NCI-H146 treated with DMSO at 0.1 percent for 48 hours (cell line): ENCODE measurements around the gene RAD54L2.
"Not testable (repeated sequence)": the region's sequence is repeated elsewhere in the genome, so short reads cannot be mapped to it uniquely, and the experiment has no call there.

Source experiments
- DNase-seq: peaks from one replicate; lab custom pipeline; 2025; ENCODE audit not compliant: unreplicated experiment; lab: John Stamatoyannopoulos, UW

Gene RAD54L2

DNA sequence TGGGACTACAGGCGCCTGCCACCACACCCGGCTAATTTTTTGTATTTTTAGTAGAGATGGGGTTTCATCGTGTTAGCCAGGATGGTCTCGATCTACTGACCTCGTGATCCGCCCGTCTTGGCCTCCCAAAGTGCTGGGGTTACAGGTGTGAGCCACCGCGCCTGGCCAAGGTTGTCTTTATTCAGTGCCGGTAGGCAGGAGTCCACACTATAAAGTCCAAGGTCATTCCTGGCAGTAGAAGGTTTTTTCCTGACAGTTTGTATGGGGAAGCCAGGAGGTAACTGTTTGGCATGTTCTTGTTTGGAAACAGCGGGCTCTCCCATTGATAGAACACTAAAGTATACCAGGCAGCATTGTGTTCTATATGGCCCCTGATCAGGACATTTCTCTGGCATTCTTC is 4.1 kb downstream of the RAD54L2 start:
- not testable (repeated sequence) for DNase-seq

DNA sequence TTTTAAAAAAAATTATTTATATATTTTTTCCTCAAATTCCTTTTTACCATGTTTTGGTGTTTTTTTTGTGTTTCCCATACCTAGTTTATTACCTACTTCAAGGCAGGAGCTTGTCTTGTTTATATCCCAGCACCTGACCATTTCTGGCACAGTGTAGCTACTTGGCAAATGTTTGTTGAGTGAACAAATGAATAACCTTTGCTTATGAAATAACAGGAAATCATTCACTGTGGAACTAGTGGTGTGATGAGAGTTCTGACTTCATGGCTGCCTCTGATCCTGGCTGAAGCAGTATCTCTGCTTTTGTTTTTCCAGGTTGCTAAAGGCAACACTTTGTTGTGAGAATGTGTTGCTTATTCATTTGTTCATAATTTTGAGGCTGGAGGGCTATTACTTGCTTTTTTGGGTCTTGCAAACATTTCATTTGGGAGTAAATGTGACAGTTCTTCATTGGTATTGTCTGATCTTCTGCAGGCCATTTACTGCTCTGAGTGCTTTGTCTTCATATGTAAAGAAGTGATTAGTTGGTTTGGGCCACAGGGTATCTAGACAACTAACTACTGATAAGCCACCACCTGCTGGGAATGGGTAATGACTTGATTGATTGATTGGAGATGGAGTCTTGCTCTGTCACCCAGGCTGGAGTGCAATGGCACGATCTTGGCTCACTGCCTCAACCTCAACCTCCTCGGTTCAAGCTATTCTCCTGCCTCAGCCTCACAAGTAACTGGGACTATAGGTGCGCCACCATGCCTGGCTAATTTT is 5.7 kb downstream of the RAD54L2 start:
- DNase-seq: no peak

DNA sequence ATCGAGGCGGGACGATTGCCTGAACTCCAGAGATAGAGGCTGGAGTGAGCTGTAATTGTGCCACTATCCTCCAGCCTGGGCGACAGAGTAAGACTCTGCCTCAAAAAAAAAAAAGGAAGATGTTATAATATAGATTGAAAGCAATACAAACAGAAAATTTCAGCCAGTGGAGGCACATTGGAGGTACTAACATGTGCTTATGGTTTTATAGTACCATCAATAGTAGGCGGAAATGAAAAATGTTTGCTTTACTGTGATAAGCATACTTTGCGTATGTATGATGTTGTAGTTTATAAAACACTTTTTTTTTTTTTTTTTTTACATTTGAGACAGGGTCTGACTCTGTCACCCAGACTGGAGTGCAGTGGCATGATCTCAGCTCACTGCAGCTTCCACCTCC is 8.8 kb downstream of the RAD54L2 start:
- DNase-seq: no peak

DNA sequence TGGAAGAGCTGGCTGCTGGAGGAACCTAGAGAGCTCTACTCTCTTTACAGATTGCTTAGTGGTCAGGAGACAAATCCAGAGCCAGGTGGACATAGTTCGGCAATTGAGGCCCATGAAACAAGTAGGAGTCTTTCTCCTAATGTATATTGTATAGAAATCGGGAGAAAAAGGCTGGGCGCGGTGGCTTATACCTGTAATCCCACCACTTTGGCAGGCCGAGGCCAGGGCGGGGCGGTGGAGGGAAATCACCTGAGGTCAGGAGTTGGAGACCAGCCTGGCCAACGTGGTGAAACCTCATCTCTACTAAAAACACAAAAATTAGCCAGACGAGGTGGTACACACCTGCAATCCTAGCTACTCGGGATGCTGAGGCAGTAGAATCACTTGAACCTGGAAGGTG is 10.8 kb downstream of the RAD54L2 start:
- no peak for DNase-seq

DNA sequence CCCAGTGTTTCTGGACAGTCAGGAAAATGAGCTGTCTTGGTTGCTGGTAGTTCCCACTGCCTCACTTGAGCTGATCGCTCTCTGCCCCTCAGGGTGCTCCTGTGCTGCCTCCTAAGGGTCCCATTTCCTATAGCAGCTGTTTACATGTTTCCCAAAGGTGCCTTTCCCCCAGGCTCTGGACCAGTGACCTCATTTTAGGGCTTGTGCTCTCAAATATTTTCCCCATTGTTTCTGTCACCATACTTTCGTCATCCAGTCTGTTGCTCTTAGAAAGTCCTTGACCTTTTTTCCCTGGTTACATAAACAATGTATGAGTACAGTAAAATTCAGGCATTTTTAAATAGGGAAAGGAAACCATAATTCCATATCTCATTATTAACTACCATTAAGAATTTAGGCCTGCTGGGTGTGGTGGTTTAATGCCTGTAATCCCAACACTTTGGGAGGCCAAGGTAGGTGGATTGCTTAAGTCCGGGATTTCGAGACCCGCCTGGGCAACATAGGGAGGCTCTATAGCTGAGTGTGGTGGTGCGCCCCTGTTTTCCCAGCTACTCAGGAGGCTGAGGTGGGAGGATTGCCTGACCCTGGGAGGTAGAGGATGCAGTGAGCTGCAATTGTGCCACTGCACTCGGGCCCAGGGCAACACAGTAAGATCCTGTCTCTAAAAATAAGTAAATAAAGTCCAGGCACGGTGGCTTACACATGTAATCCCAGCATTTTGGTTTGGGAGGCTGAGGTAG is 11.7 kb downstream of the RAD54L2 start:
- DNase-seq: no peak

DNA sequence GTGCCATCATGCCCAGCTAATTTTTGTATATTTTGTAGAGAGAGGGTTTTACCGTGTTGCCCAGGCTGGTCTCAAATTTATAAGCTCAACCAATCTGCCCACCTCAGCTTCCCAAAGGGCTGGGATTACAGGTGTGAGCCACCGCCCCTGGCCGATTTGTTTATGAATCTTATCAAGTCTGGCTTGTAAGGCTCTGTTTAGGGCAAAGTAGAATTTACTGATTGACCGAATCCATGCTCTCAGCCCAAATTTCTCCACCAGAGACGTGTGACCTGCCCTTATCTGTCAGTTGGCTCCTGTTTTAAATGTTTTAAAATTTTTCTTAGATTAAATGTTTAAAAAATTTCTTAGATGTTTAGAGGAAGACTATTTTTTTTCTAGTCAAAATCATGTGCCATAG is 19.5 kb downstream of the RAD54L2 start:
- DNase-seq: no peak

DNA sequence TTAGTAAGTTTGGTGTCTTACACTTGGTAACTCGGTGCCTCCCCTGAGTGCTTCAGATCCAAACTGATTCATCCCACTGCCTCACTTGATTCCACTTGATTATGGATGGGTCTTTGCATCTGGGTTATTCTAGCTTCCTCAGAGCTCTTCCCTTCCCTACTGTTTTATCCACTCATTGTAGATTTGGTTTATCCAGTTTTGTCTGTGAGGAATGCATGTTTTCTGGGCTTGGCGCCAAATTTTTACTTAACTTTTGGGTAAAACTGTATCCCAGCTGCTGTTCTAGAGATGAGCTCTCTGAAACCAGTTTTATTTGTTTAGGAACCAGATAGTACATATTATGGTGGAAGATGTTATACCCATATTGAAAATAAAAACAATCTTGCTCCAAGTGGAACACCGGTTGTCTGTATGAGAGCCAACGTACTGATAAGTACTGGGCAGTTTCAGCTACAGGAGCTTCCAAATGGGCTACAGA is 20.9 kb downstream of the RAD54L2 start:
- DNase-seq: no peak

DNA sequence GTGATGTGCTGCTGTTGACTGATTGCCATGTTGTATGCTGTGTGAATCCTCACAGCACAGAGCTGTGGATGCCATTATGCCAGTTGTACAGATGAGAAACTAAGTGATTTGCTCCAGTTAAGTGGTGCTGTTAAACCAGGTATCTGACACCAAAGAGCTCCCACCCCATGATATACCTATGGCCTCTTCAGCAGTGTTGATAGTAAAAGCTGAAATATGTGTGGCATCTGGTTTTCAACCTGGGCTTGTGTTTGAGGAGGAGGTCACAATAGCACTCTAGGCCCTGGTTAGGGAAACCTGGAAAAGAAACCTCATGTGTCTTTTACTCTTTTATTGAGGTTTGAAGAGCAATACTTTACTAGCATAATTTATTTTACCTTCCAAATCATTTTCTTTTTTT is 21.4 kb downstream of the RAD54L2 start:
- DNase-seq: no peak

DNA sequence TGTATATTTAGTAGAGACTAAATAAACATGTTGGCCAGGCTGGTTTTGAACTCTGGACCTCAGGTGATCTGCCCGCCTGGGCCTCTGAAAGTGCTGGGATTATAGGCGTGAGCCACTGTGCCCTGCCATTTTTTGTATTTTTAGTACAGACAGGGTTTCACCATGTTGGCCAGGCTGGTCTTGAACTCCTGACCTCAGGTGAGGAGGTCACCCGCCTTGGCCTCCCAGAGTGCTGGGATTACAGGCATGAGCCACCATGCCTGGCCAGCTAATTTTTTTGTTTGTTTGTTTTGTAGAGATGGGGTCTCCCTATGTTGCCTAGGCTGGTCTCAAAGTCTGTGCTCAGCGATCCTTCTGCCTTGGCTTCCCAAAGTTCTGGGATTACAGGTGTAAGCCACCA is 23.9 kb downstream of the RAD54L2 start:
- DNase-seq: not testable (repeated sequence)

DNA sequence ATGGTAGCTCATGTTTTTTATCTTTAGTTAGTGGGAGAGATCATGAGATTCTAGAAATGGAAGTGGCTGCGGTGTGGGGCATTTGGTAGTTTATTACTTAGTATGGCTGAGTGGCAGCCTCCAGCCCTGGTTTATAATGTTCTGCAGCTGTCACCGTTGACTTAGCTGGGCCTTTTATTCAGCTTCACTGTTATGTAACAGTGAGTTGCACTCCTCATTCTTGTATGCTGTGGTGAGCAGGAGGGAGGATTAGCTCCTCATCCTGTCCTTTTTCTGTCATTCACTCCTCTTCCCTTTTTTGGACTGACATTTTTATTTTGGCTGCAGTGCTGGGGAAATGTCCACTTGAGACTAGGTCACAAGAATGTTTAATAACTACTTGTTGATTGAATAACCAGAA is 29.5 kb downstream of the RAD54L2 start:
- DNase-seq: no peak

DNA sequence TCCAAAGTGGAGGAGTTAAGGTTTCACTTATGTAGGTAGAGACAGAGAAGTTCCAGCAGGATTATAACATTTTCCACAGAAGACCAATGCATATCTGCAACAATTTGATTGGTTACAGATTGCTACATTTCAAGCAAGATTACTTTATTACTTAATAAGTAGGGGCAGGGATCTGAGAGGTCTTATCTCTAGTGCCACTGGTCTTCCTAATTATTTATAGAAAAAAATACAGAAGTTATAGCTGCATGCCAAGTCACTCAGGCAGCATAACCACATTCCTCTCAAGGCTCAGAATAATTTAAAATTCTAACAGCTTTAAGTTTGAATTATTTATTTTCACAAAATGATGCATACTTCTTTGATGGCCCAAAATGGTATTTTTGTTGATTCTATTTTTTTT is 30.5 kb downstream of the RAD54L2 start:
- DNase-seq: no peak

DNA sequence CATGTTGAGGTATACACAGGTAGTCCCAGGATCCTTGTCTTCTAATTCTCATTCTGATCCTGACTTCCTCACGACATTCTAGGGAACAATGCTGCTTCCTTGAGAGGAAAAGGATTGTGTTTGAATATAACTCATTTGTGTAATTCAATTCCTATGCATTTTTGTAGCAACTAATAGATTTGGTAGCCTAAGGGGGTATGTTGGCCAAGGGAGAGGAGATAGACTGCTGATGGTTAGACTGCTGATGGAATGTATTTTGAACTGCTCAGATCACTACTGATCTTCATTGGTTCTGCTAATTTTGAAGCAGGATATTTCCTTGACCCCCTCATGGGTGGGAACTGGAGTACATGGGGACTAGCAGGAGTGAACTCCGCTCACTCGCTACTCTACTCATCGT is 39.7 kb downstream of the RAD54L2 start:
- no peak for DNase-seq

DNA sequence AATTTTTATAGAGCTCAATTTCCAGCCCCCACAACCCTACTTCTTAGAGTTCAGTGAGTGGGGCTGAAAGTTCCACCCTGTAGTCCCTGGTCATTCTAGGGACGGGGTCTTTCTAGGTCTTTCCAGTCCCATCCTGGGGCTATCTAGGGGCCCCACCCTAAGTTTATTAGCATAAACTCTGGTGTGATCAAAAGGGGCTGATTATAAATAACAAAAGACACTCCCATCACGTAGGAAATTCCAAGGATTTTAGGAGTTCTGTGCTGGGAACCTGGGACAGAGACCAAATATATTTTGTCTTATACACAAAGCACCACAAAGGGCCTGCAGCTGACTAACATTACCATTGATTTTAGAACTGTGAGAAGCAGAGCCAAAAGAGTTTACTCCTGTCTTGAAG is 41.9 kb downstream of the RAD54L2 start:
- no peak for DNase-seq

DNA sequence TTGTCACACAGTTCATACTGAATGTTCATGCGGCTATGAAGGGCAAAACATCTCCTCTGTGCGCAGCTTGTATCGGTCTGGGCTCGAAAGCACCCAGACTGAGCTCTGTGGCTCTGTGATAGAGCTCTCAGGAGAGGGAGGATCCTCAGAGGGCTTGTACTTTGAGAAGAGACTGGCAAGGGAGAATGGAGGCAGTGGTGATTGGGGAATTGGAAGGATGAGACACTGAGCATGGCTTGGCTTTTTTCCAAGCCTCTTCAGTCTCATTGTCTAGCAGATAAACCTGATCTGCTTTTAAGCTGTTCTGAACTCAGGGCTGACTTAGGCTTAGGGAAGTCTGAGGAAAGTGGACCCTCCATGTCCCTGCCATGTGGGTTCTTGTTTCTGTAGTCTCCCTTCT is 43.0 kb downstream of the RAD54L2 start:
- no peak for DNase-seq

DNA sequence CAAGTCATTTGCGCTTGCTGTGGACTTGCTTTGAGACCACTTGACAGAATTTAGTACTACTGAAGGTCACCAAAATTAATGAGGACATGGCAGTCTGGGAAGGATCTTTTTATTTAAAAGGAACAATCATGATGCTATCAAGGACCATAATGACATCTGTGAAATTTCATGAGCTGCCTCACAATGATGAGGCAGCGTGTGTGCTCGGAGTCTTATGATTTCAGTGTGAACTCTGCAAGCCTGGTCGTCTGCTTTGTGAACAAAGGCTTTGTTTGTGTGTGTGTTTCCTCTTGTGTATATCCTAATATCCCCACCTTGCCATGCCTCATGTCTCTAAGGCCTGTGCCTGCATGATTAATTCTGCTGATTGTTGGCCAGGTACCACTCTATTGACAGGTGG is 46.7 kb downstream of the RAD54L2 start:
- DNase-seq: no peak

DNA sequence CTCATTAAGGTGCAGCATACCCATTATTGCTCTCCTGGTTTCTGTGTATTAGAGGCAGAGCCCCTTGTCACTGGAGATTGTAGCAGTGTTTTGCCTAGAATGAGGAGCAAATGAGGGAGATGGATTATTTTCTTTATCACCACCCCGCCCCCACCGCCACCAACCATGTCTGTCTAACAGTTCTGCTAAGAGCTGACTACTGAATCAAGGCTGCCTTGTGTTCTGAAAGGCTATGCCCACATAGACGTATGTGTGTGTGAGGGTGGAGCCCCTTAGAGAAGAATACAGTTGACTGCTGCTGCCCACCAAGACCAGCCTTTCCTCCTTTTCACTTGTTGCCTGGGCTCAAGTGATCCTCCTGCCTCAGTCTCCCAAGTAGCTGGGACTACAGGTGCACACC is 47.4 kb downstream of the RAD54L2 start:
- no peak for DNase-seq
